Measurements from ENCODE around the gene CHDH. TPM values are rescaled to one million over a fixed set of nuclear protein-coding genes. Genes with fewer than 3 reads are reported as not detected.

Gene CHDH
- total RNA-seq, 6 experiments from 2014 or later, result not detected

DNA sequence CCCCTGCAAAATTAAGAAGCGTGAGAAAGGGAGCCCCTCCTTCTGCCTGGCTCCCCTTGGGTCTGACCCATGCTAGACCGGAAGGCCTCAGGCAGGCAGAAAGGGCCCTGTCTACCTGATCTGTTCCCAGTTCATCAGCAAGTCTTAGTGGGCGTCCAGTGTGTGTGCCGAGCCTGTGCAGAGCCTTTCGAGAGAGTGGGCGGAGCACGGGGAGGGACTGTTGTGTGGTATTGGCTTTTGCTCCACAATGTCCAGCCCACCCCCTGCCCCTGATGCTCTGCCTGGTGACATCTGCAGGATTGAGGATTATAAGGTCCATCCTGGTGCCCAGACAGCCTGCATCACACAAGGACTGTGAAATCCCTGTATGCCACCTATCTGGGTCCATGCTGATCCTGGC, 82.9 kb downstream of the CHDH start:
- peaks cover 20% of the 10 kb centered on the region for H3K27me3 Mint-ChIP-seq (ENCODE audit: insufficient read depth)

More for the DNA sequence above, 82.9 kb downstream of the CHDH start:
- DNase-seq, result no peak
- TF ChIP-seq, protein P1, sequence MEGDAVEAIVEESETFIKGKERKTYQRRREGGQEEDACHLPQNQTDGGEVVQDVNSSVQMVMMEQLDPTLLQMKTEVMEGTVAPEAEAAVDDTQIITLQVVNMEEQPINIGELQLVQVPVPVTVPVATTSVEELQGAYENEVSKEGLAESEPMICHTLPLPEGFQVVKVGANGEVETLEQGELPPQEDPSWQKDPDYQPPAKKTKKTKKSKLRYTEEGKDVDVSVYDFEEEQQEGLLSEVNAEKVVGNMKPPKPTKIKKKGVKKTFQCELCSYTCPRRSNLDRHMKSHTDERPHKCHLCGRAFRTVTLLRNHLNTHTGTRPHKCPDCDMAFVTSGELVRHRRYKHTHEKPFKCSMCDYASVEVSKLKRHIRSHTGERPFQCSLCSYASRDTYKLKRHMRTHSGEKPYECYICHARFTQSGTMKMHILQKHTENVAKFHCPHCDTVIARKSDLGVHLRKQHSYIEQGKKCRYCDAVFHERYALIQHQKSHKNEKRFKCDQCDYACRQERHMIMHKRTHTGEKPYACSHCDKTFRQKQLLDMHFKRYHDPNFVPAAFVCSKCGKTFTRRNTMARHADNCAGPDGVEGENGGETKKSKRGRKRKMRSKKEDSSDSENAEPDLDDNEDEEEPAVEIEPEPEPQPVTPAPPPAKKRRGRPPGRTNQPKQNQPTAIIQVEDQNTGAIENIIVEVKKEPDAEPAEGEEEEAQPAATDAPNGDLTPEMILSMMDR (IDR thresholded peaks at IDR 0.05), result no peak
- Mint-ChIP-seq H3K4me1 (ENCODE audit: low read depth) (no peaks in the 10 kb centered on the region), H3K36me3 (ENCODE audit: low read depth) (no peaks in the 10 kb centered on the region), H3K9me3 (no peaks in the 10 kb centered on the region), H3K27ac (no peak overlapping the region), H3K4me3 (no peak overlapping the region)

Other genes starting within 250 kb of the CHDH start
- not detected for gene IL17RB, start 149 bp upstream of the CHDH start, total RNA-seq (2021; fragmentation: NEBNext Ultra II Directional; extraction: Animal tissue kit (Norgen Biotek cat#: 25700))
- gene ACTR8, start 35.7 kb upstream of the CHDH start, total RNA-seq (2021; fragmentation: NEBNext Ultra II Directional; extraction: Animal tissue kit (Norgen Biotek cat#: 25700)), result 10 to 100 TPM; 43.3 to 47.6 (median 45.6) TPM
- 10 to 100 TPM; 28.6 to 42.2 (median 34.4) TPM for gene SELENOK, start 45.4 kb upstream of the CHDH start, total RNA-seq (2021; fragmentation: NEBNext Ultra II Directional; extraction: Animal tissue kit (Norgen Biotek cat#: 25700))

Data from HFFc6 (cell line).